Nephron progenitor cell (in vitro differentiated cells): Measurements from ENCODE around the gene METRNL.
A peak's percentile ranks its signal among the peaks of the same experiment; 100 is the strongest.
"Not testable (repeated sequence)": the region's sequence is repeated elsewhere in the genome, so short reads cannot be mapped to it uniquely, and the experiment has no call there.

ENCODE experiments used
- DNase-seq: peaks from one replicate; pipeline ENCODE4 v3.0.0; 2021
- H3K27ac Mint-ChIP-seq: 2 replicates; pipeline ENCODE4 v1.8.0; 2021; ENCODE audit warnings: mild to moderate bottlenecking, moderate library complexity, mixed read lengths
- H3K27me3 Mint-ChIP-seq: 2 replicates; pipeline ENCODE4 v1.8.0; 2021; ENCODE audit warnings: mild to moderate bottlenecking, low read depth, mixed read lengths; ENCODE audit not compliant: poor library complexity
- H3K36me3 Mint-ChIP-seq: 2 replicates; pipeline ENCODE4 v1.8.0; 2021; ENCODE audit warnings: low read depth, mixed read lengths
- H3K4me1 Mint-ChIP-seq: 2 replicates; pipeline ENCODE4 v1.8.0; 2021; ENCODE audit warnings: mixed read lengths
- H3K4me3 Mint-ChIP-seq: 2 replicates; pipeline ENCODE4 v1.8.0; 2021; ENCODE audit warnings: mild to moderate bottlenecking, moderate library complexity, mixed read lengths
- H3K9me3 Mint-ChIP-seq: 2 replicates; pipeline ENCODE4 v1.8.0; 2021; ENCODE audit warnings: mild to moderate bottlenecking, moderate library complexity, mixed read lengths
- TF ChIP-seq, protein P1 (sequence below): fragments of 200-600 bp; sonication (generic); IDR thresholded peaks from 2 replicates; pipeline ENCODE4 v1.5.0; 2021; ENCODE audit warnings: antibody characterized with exemption

The METRNL gene

DNA sequence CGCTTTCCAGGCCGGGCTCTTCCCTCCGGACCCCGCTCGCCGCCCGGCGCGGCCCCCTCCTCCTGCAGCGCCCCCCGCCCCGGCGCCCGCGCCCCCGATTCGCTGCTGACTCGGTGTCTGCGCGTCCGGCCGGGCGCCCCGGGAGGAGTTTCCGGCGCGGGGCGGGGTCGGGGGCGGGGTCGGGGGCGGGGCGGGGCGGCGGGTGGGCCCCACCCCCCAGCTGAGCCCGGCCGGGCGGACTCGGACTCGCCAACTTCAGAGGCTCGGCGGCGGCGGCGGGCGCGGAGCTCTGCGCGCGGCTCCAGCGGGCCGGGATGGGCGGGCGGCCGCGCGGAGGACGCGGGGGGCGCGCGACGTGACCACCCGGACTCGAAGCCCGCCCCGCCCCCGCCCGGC lies at the start of gene METRNL:
TSS of gene METRNL (plus strand) at position 258 of the 396 bp plus-strand sequence. CDS start 207 bp downstream, outside the sequence.
- DNase-seq: peak; percentile 84
- Mint-ChIP-seq H3K9me3 (no peaks in the 10 kb centered on the region), H3K27me3 (peaks cover 56% of the 10 kb centered on the region), H3K36me3 (no peaks in the 10 kb centered on the region), H3K27ac (no peak within 1 kb of the TSS), H3K4me1 (peaks cover 39% of the 10 kb centered on the region), H3K4me3 (peak within 1 kb of the TSS; percentile 68)
- TF ChIP-seq, protein P1, sequence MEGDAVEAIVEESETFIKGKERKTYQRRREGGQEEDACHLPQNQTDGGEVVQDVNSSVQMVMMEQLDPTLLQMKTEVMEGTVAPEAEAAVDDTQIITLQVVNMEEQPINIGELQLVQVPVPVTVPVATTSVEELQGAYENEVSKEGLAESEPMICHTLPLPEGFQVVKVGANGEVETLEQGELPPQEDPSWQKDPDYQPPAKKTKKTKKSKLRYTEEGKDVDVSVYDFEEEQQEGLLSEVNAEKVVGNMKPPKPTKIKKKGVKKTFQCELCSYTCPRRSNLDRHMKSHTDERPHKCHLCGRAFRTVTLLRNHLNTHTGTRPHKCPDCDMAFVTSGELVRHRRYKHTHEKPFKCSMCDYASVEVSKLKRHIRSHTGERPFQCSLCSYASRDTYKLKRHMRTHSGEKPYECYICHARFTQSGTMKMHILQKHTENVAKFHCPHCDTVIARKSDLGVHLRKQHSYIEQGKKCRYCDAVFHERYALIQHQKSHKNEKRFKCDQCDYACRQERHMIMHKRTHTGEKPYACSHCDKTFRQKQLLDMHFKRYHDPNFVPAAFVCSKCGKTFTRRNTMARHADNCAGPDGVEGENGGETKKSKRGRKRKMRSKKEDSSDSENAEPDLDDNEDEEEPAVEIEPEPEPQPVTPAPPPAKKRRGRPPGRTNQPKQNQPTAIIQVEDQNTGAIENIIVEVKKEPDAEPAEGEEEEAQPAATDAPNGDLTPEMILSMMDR: no peak

- Mint-ChIP-seq H3K27me3 (no peaks in the 10 kb centered on the region), H3K36me3 (peaks cover 69% of the 10 kb centered on the region), H3K9me3 (peaks cover 37% of the 10 kb centered on the region), H3K4me3 (no peak overlapping the region), H3K4me1 (peaks cover 15% of the 10 kb centered on the region), H3K27ac (peak overlapping the region; percentile 16)
- TF ChIP-seq, protein P1: no peak
- DNase-seq: no peak
These were observed 49.0 kb upstream of the METRNL start for GRCh38 chr17:83030432-83030831.

DNA sequence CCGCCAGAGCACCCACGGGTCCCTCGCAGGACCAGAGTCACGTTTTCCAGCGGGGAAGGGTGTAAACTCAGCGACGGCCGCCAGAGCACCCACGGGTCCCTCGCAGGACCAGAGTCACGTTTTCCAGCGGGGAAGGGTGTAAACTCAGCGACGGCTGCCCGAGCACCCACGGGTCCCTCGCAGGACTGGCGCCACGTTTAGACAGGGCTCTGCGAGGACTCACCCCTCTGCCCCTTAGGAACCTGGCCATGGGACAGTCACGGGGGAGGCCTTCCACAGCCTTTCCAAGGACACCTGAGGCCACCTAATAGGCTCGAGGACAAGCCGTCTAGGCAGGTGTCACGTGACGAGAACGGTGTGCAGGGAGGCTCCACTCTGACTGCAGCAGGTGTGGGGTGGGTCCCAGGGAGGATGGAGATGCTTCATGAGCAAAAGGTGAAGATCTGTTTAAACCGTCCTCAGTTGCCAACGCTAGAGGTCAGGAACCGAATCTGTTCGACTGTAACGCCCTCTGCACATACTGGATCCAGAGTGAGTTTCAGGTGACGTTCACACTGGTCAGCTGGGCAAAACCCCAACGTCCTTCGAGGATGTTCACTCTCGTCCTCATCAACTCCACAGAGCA lies 48.0 kb upstream of the METRNL start:
- H3K36me3 Mint-ChIP-seq: peaks cover 77% of the 10 kb centered on the region

GRCh38 chr17:83031946-83032451 lies 47.4 kb upstream of the METRNL start:
- H3K4me3 Mint-ChIP-seq, H3K27me3 Mint-ChIP-seq, H3K4me1 Mint-ChIP-seq, DNase-seq, H3K27ac Mint-ChIP-seq: not testable (repeated sequence)
- H3K9me3 Mint-ChIP-seq: peaks cover 37% of the 10 kb centered on the region
- H3K36me3 Mint-ChIP-seq: peaks cover 82% of the 10 kb centered on the region

More for the DNA sequence above, 48.0 kb upstream of the METRNL start:
- TF ChIP-seq, protein P1: no peak
- no peak overlapping the region for H3K4me3 Mint-ChIP-seq
- no peak overlapping the region for H3K27ac Mint-ChIP-seq
- peaks cover 3% of the 10 kb centered on the region for H3K27me3 Mint-ChIP-seq
- no peak for DNase-seq
- H3K9me3 Mint-ChIP-seq: peaks cover 37% of the 10 kb centered on the region
- peaks cover 5% of the 10 kb centered on the region for H3K4me1 Mint-ChIP-seq

DNA sequence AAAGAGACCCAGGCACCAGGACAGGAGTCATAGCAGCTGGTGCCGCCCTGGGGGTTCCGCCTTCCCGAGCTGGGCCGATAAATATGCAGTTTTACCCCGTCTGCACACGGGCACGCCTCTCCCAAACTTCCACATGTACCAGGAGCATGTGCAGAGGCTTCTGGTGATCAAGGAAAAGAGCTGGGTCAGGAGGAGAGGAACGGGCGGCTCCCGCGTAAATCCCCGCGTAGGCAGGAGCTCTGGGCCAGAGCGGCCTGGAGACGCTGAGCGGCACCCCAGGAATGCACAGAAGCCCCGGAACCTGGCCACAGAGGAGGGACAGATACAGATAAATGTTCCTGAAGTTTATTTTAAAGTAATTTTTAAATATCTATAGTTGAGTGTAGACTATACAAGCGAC lies 46.6 kb upstream of the METRNL start:
- H3K9me3 Mint-ChIP-seq: peaks cover 37% of the 10 kb centered on the region
- peaks cover 4% of the 10 kb centered on the region for H3K4me1 Mint-ChIP-seq
- H3K4me3 Mint-ChIP-seq: no peak overlapping the region
- no peak for DNase-seq
- peaks cover 81% of the 10 kb centered on the region for H3K36me3 Mint-ChIP-seq
- H3K27ac Mint-ChIP-seq: no peak overlapping the region
- TF ChIP-seq, protein P1: no peak
- H3K27me3 Mint-ChIP-seq: peaks cover 3% of the 10 kb centered on the region

GRCh38 chr17:83034525-83034924 lies 44.9 kb upstream of the METRNL start:
- Mint-ChIP-seq H3K27me3 (peaks cover 3% of the 10 kb centered on the region), H3K4me3 (no peak overlapping the region), H3K36me3 (peaks cover 78% of the 10 kb centered on the region), H3K27ac (no peak overlapping the region), H3K9me3 (peaks cover 29% of the 10 kb centered on the region), H3K4me1 (peaks cover 8% of the 10 kb centered on the region)
- TF ChIP-seq, protein P1: no peak
- DNase-seq: no peak
